ENCODE data around the gene BDH1. TPM values are rescaled to one million over a fixed set of nuclear protein-coding genes. Genes with fewer than 3 reads are reported as not detected.

The BDH1 gene
- total RNA-seq, 1 donor from 2014 or later: 4.7 TPM

DNA sequence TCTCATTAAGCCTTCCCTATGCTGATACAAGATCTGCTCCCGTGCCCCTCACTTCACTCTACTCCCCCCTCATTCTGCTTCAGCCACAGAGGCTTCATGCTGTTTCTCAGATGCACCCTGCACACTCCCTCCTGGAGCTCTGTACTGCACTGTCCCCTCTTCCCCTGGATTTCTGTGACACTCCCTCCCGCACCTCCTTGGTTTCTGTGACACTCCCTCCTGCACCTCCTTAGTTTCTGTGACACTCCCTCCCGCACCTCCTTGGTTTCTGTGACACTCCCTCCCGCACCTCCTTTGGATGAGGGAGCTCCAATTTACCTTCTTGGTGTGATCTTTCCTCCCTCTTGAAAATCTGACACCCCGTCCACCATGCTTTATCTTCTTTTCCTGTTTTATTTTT, 28.2 kb downstream of the BDH1 start:
- DNase-seq (ENCODE audit: low spot score): no peak
- Mint-ChIP-seq H3K36me3 (ENCODE audit: low read depth, unreplicated experiment) (no peaks in the 10 kb centered on the region), H3K27ac (ENCODE audit: unreplicated experiment) (no peak overlapping the region), H3K9me3 (ENCODE audit: unreplicated experiment) (no peaks in the 10 kb centered on the region), H3K4me3 (ENCODE audit: unreplicated experiment) (no peak overlapping the region), H3K4me1 (ENCODE audit: unreplicated experiment) (peaks cover 2% of the 10 kb centered on the region), H3K27me3 (ENCODE audit: unreplicated experiment) (peaks cover 17% of the 10 kb centered on the region)
- TF ChIP-seq, protein P1, sequence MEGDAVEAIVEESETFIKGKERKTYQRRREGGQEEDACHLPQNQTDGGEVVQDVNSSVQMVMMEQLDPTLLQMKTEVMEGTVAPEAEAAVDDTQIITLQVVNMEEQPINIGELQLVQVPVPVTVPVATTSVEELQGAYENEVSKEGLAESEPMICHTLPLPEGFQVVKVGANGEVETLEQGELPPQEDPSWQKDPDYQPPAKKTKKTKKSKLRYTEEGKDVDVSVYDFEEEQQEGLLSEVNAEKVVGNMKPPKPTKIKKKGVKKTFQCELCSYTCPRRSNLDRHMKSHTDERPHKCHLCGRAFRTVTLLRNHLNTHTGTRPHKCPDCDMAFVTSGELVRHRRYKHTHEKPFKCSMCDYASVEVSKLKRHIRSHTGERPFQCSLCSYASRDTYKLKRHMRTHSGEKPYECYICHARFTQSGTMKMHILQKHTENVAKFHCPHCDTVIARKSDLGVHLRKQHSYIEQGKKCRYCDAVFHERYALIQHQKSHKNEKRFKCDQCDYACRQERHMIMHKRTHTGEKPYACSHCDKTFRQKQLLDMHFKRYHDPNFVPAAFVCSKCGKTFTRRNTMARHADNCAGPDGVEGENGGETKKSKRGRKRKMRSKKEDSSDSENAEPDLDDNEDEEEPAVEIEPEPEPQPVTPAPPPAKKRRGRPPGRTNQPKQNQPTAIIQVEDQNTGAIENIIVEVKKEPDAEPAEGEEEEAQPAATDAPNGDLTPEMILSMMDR (IDR thresholded peaks at IDR 0.05; ENCODE audit: unreplicated experiment): no peak

DNA sequence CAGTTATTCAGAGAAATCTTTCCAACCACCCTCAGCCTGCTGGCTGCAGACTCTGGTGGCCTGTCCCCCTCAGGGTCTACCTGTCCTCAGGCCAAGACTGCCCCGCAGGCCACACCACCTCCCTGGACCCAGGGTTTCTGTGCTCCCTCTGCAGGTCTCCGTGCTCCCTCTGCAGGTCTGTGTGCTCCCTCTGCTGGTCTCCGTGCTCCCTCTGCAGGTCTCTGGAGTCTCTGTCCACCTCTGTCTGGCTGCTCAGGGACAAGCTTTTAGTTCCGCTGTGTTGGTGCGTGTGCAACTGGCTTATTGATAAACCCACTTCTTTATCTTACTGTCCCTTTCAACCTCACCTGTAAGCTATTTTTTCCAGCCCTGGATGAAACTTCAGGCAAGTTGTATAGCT, 30.1 kb downstream of the BDH1 start:
- H3K27ac Mint-ChIP-seq (ENCODE audit: unreplicated experiment): no peak overlapping the region

DNA sequence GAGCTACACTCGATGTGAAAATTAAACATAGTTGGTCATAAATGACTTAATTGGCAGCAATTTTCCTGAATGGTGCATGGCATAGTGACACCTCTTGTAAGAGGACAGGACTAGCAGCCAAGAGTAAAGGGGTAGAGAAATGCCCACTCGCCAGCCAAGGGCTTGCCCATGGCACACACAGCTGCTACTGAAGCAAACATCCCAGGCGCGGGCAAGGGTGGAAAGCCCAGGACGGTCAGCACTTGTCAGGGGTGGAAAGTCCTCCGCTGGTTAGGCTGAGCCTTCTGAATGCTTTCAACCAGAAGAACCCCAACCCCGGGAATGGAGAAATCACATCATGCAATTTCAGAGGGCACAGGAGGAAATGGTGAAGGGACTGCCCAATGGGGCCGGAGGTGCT, 31.6 kb downstream of the BDH1 start:
- Mint-ChIP-seq H3K27ac (ENCODE audit: unreplicated experiment) (peak overlapping the region; percentile 36), H3K27me3 (ENCODE audit: unreplicated experiment) (peaks cover 23% of the 10 kb centered on the region), H3K4me1 (ENCODE audit: unreplicated experiment) (peaks cover 16% of the 10 kb centered on the region), H3K4me3 (ENCODE audit: unreplicated experiment) (no peak overlapping the region), H3K9me3 (ENCODE audit: unreplicated experiment) (no peaks in the 10 kb centered on the region), H3K36me3 (ENCODE audit: low read depth, unreplicated experiment) (peaks cover 10% of the 10 kb centered on the region)
- DNase-seq (ENCODE audit: low spot score): no peak
- TF ChIP-seq, protein P1 (IDR thresholded peaks at IDR 0.05; ENCODE audit: unreplicated experiment): no peak

More for the DNA sequence above, 30.1 kb downstream of the BDH1 start:
- Mint-ChIP-seq H3K4me1 (ENCODE audit: unreplicated experiment) (peaks cover 16% of the 10 kb centered on the region), H3K36me3 (ENCODE audit: low read depth, unreplicated experiment) (peaks cover 8% of the 10 kb centered on the region), H3K4me3 (ENCODE audit: unreplicated experiment) (peak overlapping the region; percentile 65), H3K9me3 (ENCODE audit: unreplicated experiment) (no peaks in the 10 kb centered on the region), H3K27me3 (ENCODE audit: unreplicated experiment) (peaks cover 23% of the 10 kb centered on the region)
- no peak for DNase-seq (ENCODE audit: low spot score)
- TF ChIP-seq, protein P1 (IDR thresholded peaks at IDR 0.05; ENCODE audit: unreplicated experiment): no peak

DNA sequence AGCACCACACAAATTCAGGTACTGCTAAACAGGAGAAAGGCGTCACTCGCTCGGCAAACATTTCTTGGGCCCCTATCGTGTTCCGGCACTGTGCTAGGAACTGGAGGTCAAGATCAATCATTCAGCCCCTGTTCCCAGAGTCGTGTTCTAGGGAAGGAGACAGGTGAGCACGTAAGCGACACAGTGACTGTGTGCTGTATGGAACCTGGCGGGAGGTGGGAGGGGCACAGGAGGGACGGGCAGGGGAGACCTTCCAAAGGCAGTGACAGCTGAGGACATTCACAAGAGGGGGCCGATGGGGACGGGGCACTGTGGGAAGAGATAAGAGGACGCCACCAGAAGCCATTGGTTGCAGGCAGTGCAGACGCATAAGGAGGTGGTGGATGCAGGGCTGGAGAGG, 32.2 kb downstream of the BDH1 start:
- no peak overlapping the region for H3K27ac Mint-ChIP-seq (ENCODE audit: unreplicated experiment)
- TF ChIP-seq, protein P1 (IDR thresholded peaks at IDR 0.05; ENCODE audit: unreplicated experiment): no peak
- peaks cover 14% of the 10 kb centered on the region for H3K36me3 Mint-ChIP-seq (ENCODE audit: low read depth, unreplicated experiment)
- no peak for DNase-seq (ENCODE audit: low spot score)
- no peaks in the 10 kb centered on the region for H3K9me3 Mint-ChIP-seq (ENCODE audit: unreplicated experiment)
- H3K4me3 Mint-ChIP-seq (ENCODE audit: unreplicated experiment): no peak overlapping the region
- peaks cover 16% of the 10 kb centered on the region for H3K4me1 Mint-ChIP-seq (ENCODE audit: unreplicated experiment)
- H3K27me3 Mint-ChIP-seq (ENCODE audit: unreplicated experiment): peaks cover 23% of the 10 kb centered on the region

DNA sequence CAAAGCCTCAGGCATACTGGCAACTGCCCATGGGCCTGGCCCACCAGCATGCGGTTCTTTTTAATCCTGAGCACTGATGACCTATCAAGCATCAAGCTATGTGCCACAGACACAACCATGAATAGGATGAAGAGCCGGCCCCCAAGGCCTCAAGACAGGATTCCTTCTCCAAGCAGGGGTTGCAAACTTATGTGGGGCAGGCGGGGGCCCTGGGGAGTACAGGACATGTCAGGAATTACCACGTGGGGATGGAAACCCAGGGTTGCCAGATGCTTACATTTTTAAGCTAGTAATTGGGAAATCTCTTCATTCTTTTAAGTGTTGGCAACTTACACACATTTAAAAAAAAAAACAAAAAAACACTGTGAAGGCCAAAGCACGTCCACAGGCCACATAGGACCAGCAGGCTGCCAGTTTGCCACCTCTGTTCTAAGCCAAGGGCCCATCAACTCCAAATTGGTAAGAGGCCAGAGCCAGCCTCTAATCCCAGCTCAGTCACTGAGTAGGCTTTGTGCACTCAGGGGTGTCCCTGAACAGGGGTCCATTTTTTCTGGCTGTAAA, 32.8 kb downstream of the BDH1 start:
- Mint-ChIP-seq H3K4me1 (ENCODE audit: unreplicated experiment) (peaks cover 16% of the 10 kb centered on the region), H3K27me3 (ENCODE audit: unreplicated experiment) (peaks cover 23% of the 10 kb centered on the region), H3K36me3 (ENCODE audit: low read depth, unreplicated experiment) (peaks cover 14% of the 10 kb centered on the region), H3K4me3 (ENCODE audit: unreplicated experiment) (peak overlapping the region; percentile 42), H3K9me3 (ENCODE audit: unreplicated experiment) (no peaks in the 10 kb centered on the region), H3K27ac (ENCODE audit: unreplicated experiment) (no peak overlapping the region)
- TF ChIP-seq, protein P1 (IDR thresholded peaks at IDR 0.05; ENCODE audit: unreplicated experiment): no peak
- no peak for DNase-seq (ENCODE audit: low spot score)
